ENCODE data around the gene MTNR1B.

GRCh38 chr11:93013646-93014045 is 44.2 kb downstream of the MTNR1B start:
- TF ChIP-seq CTCF (IDR thresholded peaks at IDR 0.05) = no peak
- TF ChIP-seq POLR2A (IDR thresholded peaks at IDR 0.05) = no peak
